Measurements from ENCODE around the gene TMEM203. TPM values are rescaled to one million over a fixed set of nuclear protein-coding genes. Genes with fewer than 3 reads are reported as not detected.
A peak's percentile ranks its signal among the peaks of the same experiment; 100 is the strongest.

Gene TMEM203
- total and polyA plus RNA-seq, 10 of the 15 experiments (the other 5 are each of a cell fraction or from before 2014, with no cell fraction given): 7.2 to 68.1 (median 33.8) TPM

- TF ChIP-seq HSF1 (IDR thresholded peaks at IDR 0.05; ENCODE audit: low read depth, low read length) (no peak), RCOR1 (conservative IDR thresholded peaks at IDR 0.05; ENCODE audit: low read depth, low read length) (no peak), TBL1XR1 (IDR thresholded peaks at IDR 0.05; ENCODE audit: low read depth, low read length) (0 out of 2 replicates have a peak, but pooled peaks have one; percentile 17), BCL3 (IDR thresholded peaks at IDR 0.05; ENCODE audit: borderline replicate concordance, insufficient read depth, low read depth, low read length, poor library complexity, severe bottlenecking) (no peak), STAT1 (conservative IDR thresholded peaks at IDR 0.05) (peak; percentile 74; the same call in 1 of the 2 replicates), SRF (IDR thresholded peaks at IDR 0.05; ENCODE audit: low read depth in 2 of 2, low read length in 2 of 2) (peak in 1 of 2 experiments; percentile 22; a peak in 1 of 4 replicates), SP1 (IDR thresholded peaks at IDR 0.05; ENCODE audit: low read depth, low read length) (peak; percentile 90), EZH2 (IDR thresholded peaks at IDR 0.05; ENCODE audit: borderline replicate concordance, control insufficient read depth, low read depth, low read length) (no peak), ZNF687 (IDR thresholded peaks at IDR 0.05) (peak; percentile 30; the same call in 1 of the 2 replicates), POLR2A (IDR thresholded peaks at IDR 0.05; ENCODE audit: low read depth, low read length) (peak; percentile 79), SIX5 (IDR thresholded peaks at IDR 0.05; ENCODE audit: low read depth, low read length, severe bottlenecking) (peak; percentile 36), FOXK2 (IDR thresholded peaks at IDR 0.05) (no peak), EGR1 (IDR thresholded peaks at IDR 0.05; ENCODE audit: borderline replicate concordance in 1 of 2, low read depth in 2 of 2, low read length in 2 of 2) (no peak; a peak in 1 of 3 replicates), JUNB (IDR thresholded peaks at IDR 0.05) (no peak), BHLHE40 (IDR thresholded peaks at IDR 0.05; ENCODE audit: borderline replicate concordance in 1 of 2, low read depth in 2 of 2, low read length in 1 of 2) (peak in 1 of 2 experiments; percentile 20; a peak in 1 of 4 replicates), SMAD5 (IDR thresholded peaks at IDR 0.05; ENCODE audit: low read depth) (no peak), CHD4 (IDR thresholded peaks at IDR 0.05) (no peak), SUZ12 (IDR thresholded peaks at IDR 0.05; ENCODE audit: unreplicated experiment) (no peak), MAX (IDR thresholded peaks at IDR 0.05; ENCODE audit: low read depth, low read length) (no peak), HCFC1 (IDR thresholded peaks at IDR 0.05; ENCODE audit: low read length) (peak; percentile 61; the same call in 1 of the 2 replicates), TARDBP (IDR thresholded peaks at IDR 0.05; ENCODE audit: borderline replicate concordance) (no peak)
Observed at GRCh38 chr9:137223078-137223970, 17.9 kb upstream of the TMEM203 start (continued).

Data from GM12878 (cell line).